ENCODE results near the gene DSE.

The DSE gene

DNA sequence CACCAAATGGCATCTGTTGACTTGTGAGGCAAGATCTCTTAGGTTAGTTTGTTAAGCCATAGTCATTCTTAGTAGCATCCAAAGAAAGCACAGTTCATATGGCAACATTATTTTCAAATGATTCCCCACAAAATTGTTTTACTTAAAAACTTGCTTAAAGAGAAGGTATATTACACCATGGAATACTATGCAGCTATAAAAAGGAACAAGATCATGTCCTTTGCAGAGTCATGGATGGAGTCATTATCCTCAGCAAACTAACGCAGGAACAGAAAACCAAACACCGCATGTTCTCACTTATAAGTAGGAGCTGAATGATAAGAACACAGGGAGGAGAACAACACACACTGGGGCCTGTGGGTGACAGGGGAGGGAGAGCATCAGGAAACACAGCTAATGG is 10.9 kb upstream of the DSE start:
- no peak for DNase-seq

GRCh38 chr6:116362276-116362675 is 8.5 kb upstream of the DSE start:
- no peak for DNase-seq

- DNase-seq = no peak
Observed at GRCh38 chr6:116363759-116364158, 7.0 kb upstream of the DSE start.

GRCh38 chr6:116364321-116364720 is 6.4 kb upstream of the DSE start:
- no peak for DNase-seq

GRCh38 chr6:116365743-116366142 is 5.0 kb upstream of the DSE start:
- DNase-seq = no peak

GRCh38 chr6:116366740-116367275 is 3.9 kb upstream of the DSE start:
- peak in 3 of 58 donors; percentile 1 to 12 (median 3) for DNase-seq

DNA sequence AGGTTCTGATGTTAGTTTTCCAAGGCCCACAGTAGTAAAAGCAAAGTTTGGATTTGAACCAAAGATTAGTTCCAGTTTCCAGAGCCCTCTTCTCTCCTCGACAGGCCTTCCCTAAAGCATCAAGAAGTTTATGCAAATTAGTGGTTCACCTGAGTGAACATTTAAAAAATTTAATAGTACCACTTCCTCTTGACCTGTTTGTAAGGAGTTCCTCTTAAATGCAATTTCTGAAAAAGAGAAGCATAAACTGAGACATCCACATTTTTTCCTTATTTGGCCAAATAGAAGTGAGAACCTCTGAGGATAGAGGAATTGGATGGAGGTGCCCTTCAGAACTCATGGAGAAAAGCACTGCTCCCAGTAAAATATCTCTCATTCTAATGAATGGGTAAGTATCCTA is 1.2 kb upstream of the DSE start:
- no peak for DNase-seq

GRCh38 chr6:116369964-116370759 is 585 bp upstream of the DSE start:
- peak in 7 of 58 donors; percentile 10 to 82 (median 67) for DNase-seq

- DNase-seq = peak in 52 of 58 donors; percentile 5 to 76 (median 46)
Observed at GRCh38 chr6:116371120-116371917, 572 bp downstream of the DSE start.

GRCh38 chr6:116371918-116372209 is 1.1 kb downstream of the DSE start:
- DNase-seq = no peak

GRCh38 chr6:116373300-116373699 is 2.6 kb downstream of the DSE start:
- DNase-seq = no peak

- DNase-seq = no peak
Observed at GRCh38 chr6:116373940-116374339, 3.2 kb downstream of the DSE start.

DNA sequence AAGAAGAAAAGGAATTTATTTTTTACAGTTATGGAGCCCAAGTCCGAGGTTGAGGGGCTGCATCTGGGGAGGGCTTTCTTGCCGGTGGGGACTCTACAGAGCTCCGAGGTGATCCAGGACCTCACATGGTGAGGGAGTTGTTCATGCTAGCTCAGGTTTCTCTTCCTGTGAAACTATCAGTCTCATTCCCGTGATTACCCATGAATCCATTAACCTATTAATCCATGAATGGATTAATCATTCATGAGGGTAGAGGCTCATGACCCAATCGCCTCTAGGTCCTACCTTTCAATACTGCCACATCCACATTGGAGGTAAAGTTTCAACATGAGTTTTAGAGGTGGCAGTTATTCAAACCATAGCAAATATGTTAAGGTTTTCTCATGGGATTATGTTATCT is 3.8 kb downstream of the DSE start:
- no peak for DNase-seq

- DNase-seq = no peak
Observed at GRCh38 chr6:116375262-116375661, 4.5 kb downstream of the DSE start.

GRCh38 chr6:116376149-116376548 is 5.4 kb downstream of the DSE start:
- DNase-seq = no peak

DNA sequence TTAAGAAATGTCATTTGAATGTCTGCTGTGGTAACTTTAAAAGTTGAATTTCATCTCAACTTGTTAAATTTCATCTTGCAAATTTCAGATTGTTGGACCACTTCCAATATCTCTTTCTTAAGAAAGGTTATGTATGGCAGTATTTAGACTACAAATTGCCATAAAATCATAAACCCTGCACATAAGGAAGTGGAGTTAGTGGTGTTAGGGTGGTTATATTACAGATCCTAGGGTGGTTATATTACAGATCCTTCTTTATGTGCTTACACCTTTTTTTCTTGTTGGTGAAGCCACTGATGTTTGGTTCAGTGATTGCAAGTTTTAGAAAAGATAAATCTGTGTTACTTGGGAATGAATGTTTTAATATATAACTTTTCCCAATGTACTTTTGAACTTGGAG is 9.0 kb downstream of the DSE start:
- DNase-seq = no peak

GRCh38 chr6:116380346-116380745 is 9.6 kb downstream of the DSE start:
- no peak for DNase-seq

GRCh38 chr6:116381000-116381399 is 10.3 kb downstream of the DSE start:
- no peak for DNase-seq

- DNase-seq = no peak
Observed at GRCh38 chr6:116382587-116382986, 11.8 kb downstream of the DSE start.

DNA sequence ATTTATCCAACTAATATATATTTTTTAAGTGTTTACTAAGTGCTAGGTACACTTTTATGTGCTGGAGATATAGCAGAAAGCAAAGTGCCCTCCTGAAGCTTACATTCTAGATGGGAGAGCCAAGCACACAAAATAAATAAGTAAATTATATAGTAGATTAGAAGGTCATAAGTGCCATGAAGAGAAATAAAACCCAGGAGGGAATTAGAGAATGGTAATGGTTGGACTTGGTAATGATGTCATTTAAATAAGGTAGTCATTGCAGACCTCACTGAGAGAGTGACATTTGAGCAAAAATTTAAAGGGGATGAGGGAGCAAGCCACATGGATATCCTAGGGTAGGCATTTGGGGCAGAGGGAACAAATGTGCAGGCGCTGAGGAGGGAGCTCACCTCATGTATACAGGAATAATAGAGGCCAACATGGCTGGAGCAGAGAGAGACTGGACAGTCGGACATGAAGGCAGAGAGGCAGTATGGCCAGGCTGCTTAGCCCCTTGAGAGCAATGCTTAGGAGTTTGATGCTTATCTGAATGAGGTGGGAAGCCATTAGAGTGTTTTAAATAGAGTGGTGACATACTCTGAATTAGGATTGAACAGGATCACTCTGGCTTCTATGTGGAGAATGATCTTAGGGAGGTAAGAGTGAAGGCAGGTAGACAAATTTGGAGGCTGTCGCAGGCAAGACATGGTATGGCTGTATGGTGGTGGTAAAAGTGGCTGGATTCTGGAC is 14.1 kb downstream of the DSE start:
- DNase-seq = no peak

DNA sequence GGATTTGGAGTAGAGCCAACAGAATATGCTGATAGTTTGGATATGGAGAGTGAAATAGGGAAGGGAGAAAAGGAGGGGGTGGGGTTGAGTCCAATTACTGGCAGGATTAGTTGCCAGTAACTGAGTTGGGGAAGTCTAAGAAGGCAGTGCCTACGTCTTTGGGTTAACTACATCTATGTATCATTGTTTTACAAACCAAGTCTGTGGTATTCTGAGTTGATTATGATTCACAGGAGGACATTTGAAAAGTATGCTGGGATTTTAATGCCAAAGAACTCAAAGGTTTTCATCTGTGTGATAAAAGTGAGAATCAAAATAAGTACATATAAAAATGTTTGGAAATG is 14.7 kb downstream of the DSE start:
- DNase-seq = no peak

- no peak for DNase-seq
Observed at GRCh38 chr6:116385921-116386320, 15.2 kb downstream of the DSE start.

Data from anterior cingulate cortex (tissue), 58 donors.